ENCODE data around the gene MAST3. TPM values are rescaled to one million over a fixed set of nuclear protein-coding genes. Genes with fewer than 3 reads are reported as not detected.

MAST3 gene
- total and polyA plus RNA-seq, 2 of the 13 experiments (the other 11 are each of a cell fraction or from before 2014, with no cell fraction given), result 4.1 to 4.6 TPM

DNA sequence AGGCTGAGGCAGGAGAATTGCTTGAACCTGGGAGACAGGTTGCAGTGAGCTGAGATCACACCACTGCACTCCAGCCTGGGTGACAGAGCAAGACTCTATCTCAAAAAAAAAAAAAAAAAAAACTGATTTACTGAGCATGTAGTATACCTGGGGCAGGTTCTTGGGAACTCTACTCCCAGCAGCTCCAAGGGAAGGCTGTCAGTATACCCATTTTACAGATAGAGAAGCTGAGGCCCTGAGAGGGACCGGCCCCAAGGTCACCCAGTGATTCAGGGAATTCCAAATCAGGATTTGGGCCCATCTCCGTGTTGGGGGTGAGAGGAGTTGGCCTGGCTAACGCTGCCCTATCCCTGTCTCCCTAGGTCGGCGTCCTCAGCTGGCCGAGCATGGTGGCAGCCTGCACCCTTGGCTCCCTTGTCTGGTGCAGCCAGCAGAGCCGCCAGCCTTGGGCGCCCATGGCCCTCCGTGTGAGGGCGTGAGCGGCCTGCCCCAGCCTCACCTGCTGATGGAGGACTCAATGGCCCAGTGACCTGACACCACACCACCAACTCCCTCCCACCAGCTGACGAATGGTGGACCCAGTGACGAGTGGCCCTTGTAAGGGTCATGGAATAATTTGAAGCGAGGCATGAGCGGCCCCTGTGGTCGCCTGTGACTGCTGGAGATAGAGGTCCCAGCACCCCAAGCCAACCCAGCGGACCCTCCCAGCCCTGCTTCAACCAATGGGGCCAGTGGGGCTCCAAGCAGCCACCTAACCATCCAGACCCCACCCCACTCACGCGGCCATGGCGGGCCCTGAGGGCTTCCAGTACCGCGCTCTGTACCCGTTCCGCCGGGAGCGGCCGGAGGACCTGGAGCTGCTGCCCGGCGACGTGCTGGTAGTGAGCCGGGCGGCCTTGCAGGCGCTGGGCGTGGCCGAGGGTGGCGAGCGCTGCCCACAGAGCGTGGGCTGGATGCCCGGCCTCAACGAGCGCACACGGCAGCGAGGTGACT, 57.8 kb downstream of the MAST3 start:
- ATAC-seq (no peak), FAIRE-seq (no peak), DNase-seq (ENCODE audit: low spot score) (no peak)
- WGBS (ENCODE audit: low lambda C conversion rate), result 97% methylated on average over 25 of the region's 43 CpGs
- no peak overlapping the region for H3K4me3 ChIP-seq (replicated peaks in 1 of 3; ENCODE audit: insufficient read depth in 1 of 3, low read depth in 2 of 3, low read length in 3 of 3)
- peaks cover 50% of the 10 kb centered on the region for H3K4me1 ChIP-seq (ENCODE audit: insufficient read depth, low read length)
- no TSS peak for BruUV-seq (replicated peaks)
- H3K27me3 ChIP-seq (ENCODE audit: control insufficient read depth in 1 of 2, insufficient read depth in 2 of 2, low read length in 2 of 2), result no peaks in the 10 kb centered on the region; a peak in 1 of 5 replicates
- peaks cover 8 to 18% of the 10 kb centered on the region in 2 experiments; a peak in 4 of 5 replicates for H3K36me3 ChIP-seq (replicated peaks in 1 of 2; ENCODE audit: control insufficient read depth in 1 of 2, insufficient read depth in 2 of 2, low read length in 2 of 2)
- in situ Hi-C loops (cut with HindIII; ENCODE audit: extremely low pct_ligation_motif_present, low pct_unique_long_range_greater_than_20kb) (no loop called here), intact Hi-C loops (cut with micrococcal nuclease; ENCODE audit: unreplicated experiment) (no loop called here)
- peaks cover 18% of the 10 kb centered on the region for H3K79me2 ChIP-seq (ENCODE audit: insufficient read depth, low read length)
- H3K4me2 ChIP-seq (ENCODE audit: low read depth, low read length), result no peak overlapping the region
- POLR2A ChIA-PET, result interaction anchor here (1.3 to 1.4 kb wide), 3 partner anchors 20 to 161 kb away, joined by 4 to 16 read pairs (median 8); no protein-coding TSS in a partner anchor
- TF ChIP-seq NRL (CRISPR knock-in tag; IDR thresholded peaks at IDR 0.05; ENCODE audit: borderline replicate concordance), result no peak
- no peak for TF ChIP-seq IKZF1 (IDR thresholded peaks at IDR 0.05)
- TF ChIP-seq ZNF629 (CRISPR knock-in tag; conservative IDR thresholded peaks at IDR 0.05), result peak; percentile 91
- TF ChIP-seq, protein P1, sequence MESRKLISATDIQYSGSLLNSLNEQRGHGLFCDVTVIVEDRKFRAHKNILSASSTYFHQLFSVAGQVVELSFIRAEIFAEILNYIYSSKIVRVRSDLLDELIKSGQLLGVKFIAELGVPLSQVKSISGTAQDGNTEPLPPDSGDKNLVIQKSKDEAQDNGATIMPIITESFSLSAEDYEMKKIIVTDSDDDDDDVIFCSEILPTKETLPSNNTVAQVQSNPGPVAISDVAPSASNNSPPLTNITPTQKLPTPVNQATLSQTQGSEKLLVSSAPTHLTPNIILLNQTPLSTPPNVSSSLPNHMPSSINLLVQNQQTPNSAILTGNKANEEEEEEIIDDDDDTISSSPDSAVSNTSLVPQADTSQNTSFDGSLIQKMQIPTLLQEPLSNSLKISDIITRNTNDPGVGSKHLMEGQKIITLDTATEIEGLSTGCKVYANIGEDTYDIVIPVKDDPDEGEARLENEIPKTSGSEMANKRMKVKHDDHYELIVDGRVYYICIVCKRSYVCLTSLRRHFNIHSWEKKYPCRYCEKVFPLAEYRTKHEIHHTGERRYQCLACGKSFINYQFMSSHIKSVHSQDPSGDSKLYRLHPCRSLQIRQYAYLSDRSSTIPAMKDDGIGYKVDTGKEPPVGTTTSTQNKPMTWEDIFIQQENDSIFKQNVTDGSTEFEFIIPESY (CRISPR knock-in tag; IDR thresholded peaks at IDR 0.05), result peak; percentile 68
- TF ChIP-seq ZNF768 (CRISPR knock-in tag; IDR thresholded peaks at IDR 0.05), result peak; percentile 4; the same call in 1 of the 2 replicates
- TF ChIP-seq ETV5 (CRISPR knock-in tag; IDR thresholded peaks at IDR 0.05; ENCODE audit: borderline replicate concordance), result no peak
- TF ChIP-seq TGIF2 (CRISPR knock-in tag; IDR thresholded peaks at IDR 0.05), result no peak
- peak; percentile 56; the same call in 1 of the 2 replicates for TF ChIP-seq RBFOX2 (IDR thresholded peaks at IDR 0.05; ENCODE audit: low read depth, low read length)
- TF ChIP-seq, protein P2, sequence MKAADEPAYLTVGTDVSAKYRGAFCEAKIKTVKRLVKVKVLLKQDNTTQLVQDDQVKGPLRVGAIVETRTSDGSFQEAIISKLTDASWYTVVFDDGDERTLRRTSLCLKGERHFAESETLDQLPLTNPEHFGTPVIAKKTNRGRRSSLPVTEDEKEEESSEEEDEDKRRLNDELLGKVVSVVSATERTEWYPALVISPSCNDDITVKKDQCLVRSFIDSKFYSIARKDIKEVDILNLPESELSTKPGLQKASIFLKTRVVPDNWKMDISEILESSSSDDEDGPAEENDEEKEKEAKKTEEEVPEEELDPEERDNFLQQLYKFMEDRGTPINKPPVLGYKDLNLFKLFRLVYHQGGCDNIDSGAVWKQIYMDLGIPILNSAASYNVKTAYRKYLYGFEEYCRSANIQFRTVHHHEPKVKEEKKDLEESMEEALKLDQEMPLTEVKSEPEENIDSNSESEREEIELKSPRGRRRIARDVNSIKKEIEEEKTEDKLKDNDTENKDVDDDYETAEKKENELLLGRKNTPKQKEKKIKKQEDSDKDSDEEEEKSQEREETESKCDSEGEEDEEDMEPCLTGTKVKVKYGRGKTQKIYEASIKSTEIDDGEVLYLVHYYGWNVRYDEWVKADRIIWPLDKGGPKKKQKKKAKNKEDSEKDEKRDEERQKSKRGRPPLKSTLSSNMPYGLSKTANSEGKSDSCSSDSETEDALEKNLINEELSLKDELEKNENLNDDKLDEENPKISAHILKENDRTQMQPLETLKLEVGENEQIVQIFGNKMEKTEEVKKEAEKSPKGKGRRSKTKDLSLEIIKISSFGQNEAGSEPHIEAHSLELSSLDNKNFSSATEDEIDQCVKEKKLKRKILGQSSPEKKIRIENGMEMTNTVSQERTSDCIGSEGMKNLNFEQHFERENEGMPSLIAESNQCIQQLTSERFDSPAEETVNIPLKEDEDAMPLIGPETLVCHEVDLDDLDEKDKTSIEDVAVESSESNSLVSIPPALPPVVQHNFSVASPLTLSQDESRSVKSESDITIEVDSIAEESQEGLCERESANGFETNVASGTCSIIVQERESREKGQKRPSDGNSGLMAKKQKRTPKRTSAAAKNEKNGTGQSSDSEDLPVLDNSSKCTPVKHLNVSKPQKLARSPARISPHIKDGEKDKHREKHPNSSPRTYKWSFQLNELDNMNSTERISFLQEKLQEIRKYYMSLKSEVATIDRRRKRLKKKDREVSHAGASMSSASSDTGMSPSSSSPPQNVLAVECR (CRISPR knock-in tag; IDR thresholded peaks at IDR 0.05; ENCODE audit: borderline replicate concordance), result no peak
- no peak for TF ChIP-seq ZNF598 (CRISPR knock-in tag; IDR thresholded peaks at IDR 0.05; ENCODE audit: borderline replicate concordance)
- TF ChIP-seq, protein P3, sequence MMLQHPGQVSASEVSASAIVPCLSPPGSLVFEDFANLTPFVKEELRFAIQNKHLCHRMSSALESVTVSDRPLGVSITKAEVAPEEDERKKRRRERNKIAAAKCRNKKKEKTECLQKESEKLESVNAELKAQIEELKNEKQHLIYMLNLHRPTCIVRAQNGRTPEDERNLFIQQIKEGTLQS (CRISPR knock-in tag; IDR thresholded peaks at IDR 0.05), result no peak
- no peak for TF ChIP-seq ZBTB20 (CRISPR knock-in tag; IDR thresholded peaks at IDR 0.05; ENCODE audit: borderline replicate concordance, low read depth)
- no peak for TF ChIP-seq ZNF143 (CRISPR knock-in tag; IDR thresholded peaks at IDR 0.05)
- TF ChIP-seq AGO2 (optimal IDR thresholded peaks at IDR 0.05; ENCODE audit: low read depth, low read length), result peak; percentile 83
- H3K27ac ChIP-seq (ENCODE audit: extremely low read length, insufficient read depth, low read length), result no peak overlapping the region
- CTCF ChIA-PET (ENCODE audit: low intra/inter-chr PET ratio, low total read pairs), result no interaction called here
- 0 out of 2 replicates have a peak, but pooled peaks cover 11% of the 10 kb centered on the region for H4K20me1 ChIP-seq (ENCODE audit: insufficient read depth, low read length)
- no peak overlapping the region for H2AFZ ChIP-seq (ENCODE audit: low read length)
- H3K9me3 ChIP-seq (ENCODE audit: low read length), result no peaks in the 10 kb centered on the region
- H3K9ac ChIP-seq (ENCODE audit: insufficient read depth, low read depth, low read length), result no peak overlapping the region

Data from HepG2 (cell line).